H1 (cell line): ENCODE data around the gene POU2F2. TPM values are rescaled to one million over a fixed set of nuclear protein-coding genes. Genes with fewer than 3 reads are reported as not detected.
A peak's percentile ranks its signal among the peaks of the same experiment; 100 is the strongest.

Experiments
- BRCA1 ChIP-seq: IDR thresholded peaks from 2 replicates; pipeline ENCODE4 v1.6.1; 2012; ENCODE audit warnings: low read depth, low read length, improper control_type of control experiment
- CBX8 ChIP-seq: fragments of 300-800, 300-1000 bp; sonication (generic); IDR thresholded peaks from 2 replicates; pipeline ENCODE4 v1.7.1; 2016; ENCODE audit warnings: low read depth, low read length, borderline replicate concordance
- CREB1 ChIP-seq: IDR thresholded peaks from 2 replicates; pipeline ENCODE4 v1.6.1; 2012; ENCODE audit warnings: inconsistent platforms
- CTBP2 ChIP-seq: IDR thresholded peaks from 2 replicates; pipeline ENCODE4 v1.7.0; 2011; ENCODE audit warnings: borderline replicate concordance, mild to moderate bottlenecking, moderate library complexity, mixed read lengths, low read length; ENCODE audit not compliant: insufficient read depth, insufficient read length
- EZH2 ChIP-seq: fragments of 200-600 bp; sonication (generic); IDR thresholded peaks from 2 replicates; pipeline ENCODE4 v1.7.1; 2012; ENCODE audit warnings: low read depth, mild to moderate bottlenecking, moderate library complexity, low read length, inconsistent platforms; ENCODE audit not compliant: severe bottlenecking
- GTF2F1 ChIP-seq: IDR thresholded peaks from 2 replicates; pipeline ENCODE4 v1.6.1; 2012; ENCODE audit warnings: low read depth, low read length, improper control_type of control experiment, borderline replicate concordance
- HDAC2 ChIP-seq, 2 experiments: fragments of 300-600 bp in 1 of 2; sonication (generic) in 1 of 2; IDR thresholded peaks; 2 replicates each; pipeline ENCODE4 v1.6.1; 2011 to 2012; ENCODE audit warnings: low read depth in 2 of 2, low read length in 2 of 2, mild to moderate bottlenecking in 2 of 2, moderate library complexity in 2 of 2, borderline replicate concordance in 1 of 2, inconsistent platforms in 1 of 2
- POU5F1 ChIP-seq: IDR thresholded peaks from 2 replicates; pipeline ENCODE4 v1.6.1; 2011; ENCODE audit warnings: low read depth, mild to moderate bottlenecking, low read length, moderate library complexity
- RAD21 ChIP-seq, 2 experiments: IDR thresholded peaks in 1 of 2; conservative IDR thresholded peaks in 1 of 2; 2 replicates each; pipeline ENCODE4 v1.6.1; 2011; ENCODE audit warnings: low read depth in 2 of 2, low read length in 2 of 2, improper control_type of control experiment in 1 of 2, inconsistent platforms in 1 of 2, mild to moderate bottlenecking in 1 of 2, moderate library complexity in 1 of 2
- RXRA ChIP-seq: IDR thresholded peaks from 2 replicates; pipeline ENCODE4 v1.6.1; 2011; ENCODE audit warnings: low read depth, mild to moderate bottlenecking, low read length, moderate library complexity; ENCODE audit not compliant: insufficient read depth
- SAP30 ChIP-seq: fragments of 300-600 bp; sonication (generic); IDR thresholded peaks from 2 replicates; pipeline ENCODE4 v1.7.1; 2012; ENCODE audit warnings: low read length, moderate library complexity, mild to moderate bottlenecking, inconsistent platforms; ENCODE audit not compliant: insufficient read depth, insufficient replicate concordance
- SIN3A ChIP-seq, 2 experiments: IDR thresholded peaks in 1 of 2; conservative IDR thresholded peaks in 1 of 2; 2 replicates each; pipeline ENCODE4 v1.6.1; 2011 to 2012; ENCODE audit warnings: low read length in 2 of 2, improper control_type of control experiment in 1 of 2, low read depth in 1 of 2, mild to moderate bottlenecking in 1 of 2
- SIRT6 ChIP-seq: IDR thresholded peaks from one replicate; pipeline ENCODE4 v1.7.1; 2012; ENCODE audit warnings: low read length, inconsistent platforms
- SIX5 ChIP-seq: IDR thresholded peaks from 2 replicates; pipeline ENCODE4 v1.6.1; 2011; ENCODE audit warnings: mild to moderate bottlenecking, low read depth, low read length
- SRF ChIP-seq: IDR thresholded peaks from 2 replicates; pipeline ENCODE4 v1.6.1; 2011; ENCODE audit warnings: mild to moderate bottlenecking, low read depth, low read length, moderate library complexity
- TAF1 ChIP-seq: IDR thresholded peaks from 2 replicates; pipeline ENCODE4 v1.6.1; 2011; ENCODE audit warnings: mild to moderate bottlenecking, low read depth, low read length
- TBP ChIP-seq: IDR thresholded peaks from 2 replicates; pipeline ENCODE4 v1.6.1; 2011; ENCODE audit warnings: low read depth, low read length, improper control_type of control experiment
- polyA plus RNA-seq, 7 experiments: library from polyadenylated mRNA; depleted of rRNA in 3 of 7; stranded (reverse) in 5 of 7; unstranded in 2 of 7; fragments of >200 nt in 5 of 7; fragments of 200-250 nt in 2 of 7; gene quantifications; 1 replicate in 5 of 7; 2 replicates in 1 of 7; 4 replicates in 1 of 7; pipeline versions ENCODE4 v1.2.1 to v1.2.3, GENCODE V29; 2011 to 2013; ENCODE audit warnings: missing spikeins in 2 of 7, mixed read lengths in 2 of 7
- total RNA-seq: library from RNA; stranded (reverse); fragmentation: NEBNext Ultra II Directional; extraction: Animal tissue kit (Norgen Biotek cat#: 25700); gene quantifications from 2 replicates; pipeline ENCODE4 v1.2.1, GENCODE V29; 2021
- TF ChIP-seq, protein P1 (sequence below): IDR thresholded peaks from 2 replicates; pipeline ENCODE4 v1.6.1; 2011; ENCODE audit warnings: low read depth, mild to moderate bottlenecking, low read length; ENCODE audit not compliant: insufficient read depth
- TF ChIP-seq, protein P2 (sequence below), 3 experiments: IDR thresholded peaks; 1 replicate in 2 of 3; 2 replicates in 1 of 3; pipeline versions ENCODE4 v1.5.1 to v1.6.1; 2011; ENCODE audit warnings: low read length in 3 of 3, mild to moderate bottlenecking in 3 of 3, inconsistent platforms in 2 of 3, low read depth in 1 of 3, moderate library complexity in 1 of 3; ENCODE audit not compliant: insufficient read depth in 1 of 3; ENCODE audit errors: control extremely low read depth in 1 of 3
- TF ChIP-seq, protein P3 (sequence below): IDR thresholded peaks from 2 replicates; pipeline ENCODE4 v1.6.1; 2012; ENCODE audit warnings: inconsistent platforms

Gene POU2F2
- total and polyA plus RNA-seq, 2 of the 8 experiments (the other 6 are each of a cell fraction or from before 2014, with no cell fraction given), result 5.0 to 6.1 TPM

DNA sequence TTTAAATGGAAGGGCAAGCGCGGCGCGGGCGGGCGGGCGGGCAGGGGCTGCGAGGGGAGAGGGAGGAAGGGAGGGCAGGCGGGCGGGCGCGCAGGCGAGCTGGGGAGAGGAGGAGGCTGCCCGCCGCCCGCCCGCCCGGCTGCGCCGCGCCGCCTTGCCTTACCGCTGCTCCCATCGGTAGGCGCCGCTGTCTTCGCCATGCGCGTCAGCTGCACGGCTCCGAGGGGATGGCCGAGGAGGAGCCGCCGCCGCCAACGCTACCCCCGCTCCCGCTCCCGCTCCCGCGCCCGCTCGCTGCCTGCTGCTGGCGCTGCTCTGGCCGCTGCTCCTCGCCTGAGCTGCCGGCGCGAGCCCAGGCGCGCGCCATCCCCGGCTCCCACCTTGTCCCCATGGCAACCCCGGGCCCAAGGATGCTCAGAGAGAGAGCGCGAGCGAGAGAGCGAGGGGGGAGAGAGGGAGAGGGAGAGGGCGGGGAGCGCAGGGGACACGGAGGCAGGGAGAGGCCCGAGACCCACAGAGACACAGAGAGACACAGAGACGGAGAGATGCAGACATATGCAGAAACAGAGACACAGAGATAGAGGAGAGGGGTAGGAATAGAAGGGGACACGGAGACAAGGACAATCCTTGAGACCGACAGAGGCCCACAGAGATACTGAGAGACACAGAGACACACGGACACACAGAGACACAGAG lies 44.9 kb upstream of the POU2F2 start (continued):
- no peak for TF ChIP-seq SIN3A (conservative IDR thresholded peaks at IDR 0.05 in 1 of 2, IDR thresholded peaks at IDR 0.05 in 1 of 2; ENCODE audit: low read depth in 1 of 2, low read length in 2 of 2)
- TF ChIP-seq TAF1, result no peak
- TF ChIP-seq RXRA, result no peak
- no peak for TF ChIP-seq POU5F1
- TF ChIP-seq SIX5, result no peak
- TF ChIP-seq EZH2, result no peak
- TF ChIP-seq RAD21 (IDR thresholded peaks at IDR 0.05 in 1 of 2, conservative IDR thresholded peaks at IDR 0.05 in 1 of 2; ENCODE audit: low read depth in 2 of 2, low read length in 2 of 2), result peak in 1 of 2 experiments; percentile 22; a peak in 3 of 4 replicates
- peak; percentile 74 for TF ChIP-seq CREB1
- no peak for TF ChIP-seq SIRT6
- no peak for TF ChIP-seq GTF2F1
- TF ChIP-seq, protein P1, sequence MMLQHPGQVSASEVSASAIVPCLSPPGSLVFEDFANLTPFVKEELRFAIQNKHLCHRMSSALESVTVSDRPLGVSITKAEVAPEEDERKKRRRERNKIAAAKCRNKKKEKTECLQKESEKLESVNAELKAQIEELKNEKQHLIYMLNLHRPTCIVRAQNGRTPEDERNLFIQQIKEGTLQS, result no peak
- no peak for TF ChIP-seq BRCA1
- TF ChIP-seq, protein P2, sequence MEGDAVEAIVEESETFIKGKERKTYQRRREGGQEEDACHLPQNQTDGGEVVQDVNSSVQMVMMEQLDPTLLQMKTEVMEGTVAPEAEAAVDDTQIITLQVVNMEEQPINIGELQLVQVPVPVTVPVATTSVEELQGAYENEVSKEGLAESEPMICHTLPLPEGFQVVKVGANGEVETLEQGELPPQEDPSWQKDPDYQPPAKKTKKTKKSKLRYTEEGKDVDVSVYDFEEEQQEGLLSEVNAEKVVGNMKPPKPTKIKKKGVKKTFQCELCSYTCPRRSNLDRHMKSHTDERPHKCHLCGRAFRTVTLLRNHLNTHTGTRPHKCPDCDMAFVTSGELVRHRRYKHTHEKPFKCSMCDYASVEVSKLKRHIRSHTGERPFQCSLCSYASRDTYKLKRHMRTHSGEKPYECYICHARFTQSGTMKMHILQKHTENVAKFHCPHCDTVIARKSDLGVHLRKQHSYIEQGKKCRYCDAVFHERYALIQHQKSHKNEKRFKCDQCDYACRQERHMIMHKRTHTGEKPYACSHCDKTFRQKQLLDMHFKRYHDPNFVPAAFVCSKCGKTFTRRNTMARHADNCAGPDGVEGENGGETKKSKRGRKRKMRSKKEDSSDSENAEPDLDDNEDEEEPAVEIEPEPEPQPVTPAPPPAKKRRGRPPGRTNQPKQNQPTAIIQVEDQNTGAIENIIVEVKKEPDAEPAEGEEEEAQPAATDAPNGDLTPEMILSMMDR (IDR thresholded peaks at IDR 0.05; ENCODE audit: control extremely low read depth in 1 of 3, insufficient read depth in 1 of 3, low read depth in 1 of 3, low read length in 3 of 3), result peak in 2 of 3 experiments; percentile 32 to 62; a peak in 2 of 4 replicates
- TF ChIP-seq TBP, result peak; percentile 69; the same call in 1 of the 2 replicates
- peak; percentile 87 for TF ChIP-seq CTBP2
- TF ChIP-seq SRF, result no peak
- TF ChIP-seq, protein P3, sequence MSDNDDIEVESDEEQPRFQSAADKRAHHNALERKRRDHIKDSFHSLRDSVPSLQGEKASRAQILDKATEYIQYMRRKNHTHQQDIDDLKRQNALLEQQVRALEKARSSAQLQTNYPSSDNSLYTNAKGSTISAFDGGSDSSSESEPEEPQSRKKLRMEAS, result peak; percentile 61; the same call in 1 of the 2 replicates
- no peak for TF ChIP-seq HDAC2 (IDR thresholded peaks at IDR 0.05; ENCODE audit: borderline replicate concordance in 1 of 2, low read depth in 2 of 2, low read length in 2 of 2)
- no peak for TF ChIP-seq CBX8
- TF ChIP-seq SAP30, result no peak
